Trophoblast cell (in vitro differentiated cells and primary cell): ENCODE results near the gene GLIPR2.
A peak's percentile ranks its signal among the peaks of the same experiment; 100 is the strongest.

Experiments used
- DNase-seq, 2 donors: peaks; one replicate each; pipeline ENCODE4 v3.0.0-alpha.2; 2016
- H2AFZ ChIP-seq: 2 replicates; pipeline ENCODE4 v1.6.1; 2013; ENCODE audit warnings: low read length, moderate library complexity, mild to moderate bottlenecking; ENCODE audit not compliant: insufficient read depth, poor library complexity
- H2AK5ac ChIP-seq: 2 replicates; pipeline ENCODE4 v1.6.1; 2013; ENCODE audit warnings: mild to moderate bottlenecking, low read length
- H2BK120ac ChIP-seq: 2 replicates; pipeline ENCODE4 v1.6.1; 2013; ENCODE audit warnings: low read length, mild to moderate bottlenecking, moderate library complexity; ENCODE audit not compliant: insufficient read depth, poor library complexity
- H2BK12ac ChIP-seq: 2 replicates; pipeline ENCODE4 v1.6.1; 2013; ENCODE audit warnings: mild to moderate bottlenecking, low read length, moderate library complexity
- H2BK5ac ChIP-seq: 2 replicates; pipeline ENCODE4 v1.6.1; 2013; ENCODE audit warnings: low read length, low read depth, moderate library complexity, mild to moderate bottlenecking; ENCODE audit not compliant: poor library complexity
- H3K14ac ChIP-seq: 2 replicates; pipeline ENCODE4 v1.6.1; 2013; ENCODE audit warnings: mild to moderate bottlenecking, low read length
- H3K18ac ChIP-seq: 2 replicates; pipeline ENCODE4 v1.6.1; 2013; ENCODE audit warnings: mild to moderate bottlenecking, low read length
- H3K23ac ChIP-seq: 2 replicates; pipeline ENCODE4 v1.6.1; 2013; ENCODE audit warnings: low read length
- H3K27ac ChIP-seq: 2 replicates; pipeline ENCODE4 v1.5.1; 2013; ENCODE audit warnings: low read depth, mild to moderate bottlenecking, inconsistent platforms, low read length, moderate library complexity
- H3K27me3 ChIP-seq: 2 replicates; pipeline ENCODE4 v1.6.1; 2013; ENCODE audit warnings: inconsistent platforms, mild to moderate bottlenecking, low read length, moderate library complexity; ENCODE audit not compliant: insufficient read depth
- H3K36me3 ChIP-seq, 2 experiments: 1 replicate in 1 of 2; 2 replicates in 1 of 2; pipeline ENCODE4 v1.6.1; 2013; ENCODE audit warnings: low read length in 2 of 2, mild to moderate bottlenecking in 2 of 2, moderate library complexity in 1 of 2; ENCODE audit not compliant: insufficient read depth in 2 of 2, control insufficient read depth in 1 of 2
- H3K4ac ChIP-seq: 2 replicates; pipeline ENCODE4 v1.6.1; 2013; ENCODE audit warnings: low read depth, mild to moderate bottlenecking, low read length, moderate library complexity
- H3K4me1 ChIP-seq, 2 experiments: 1 replicate in 1 of 2; 2 replicates in 1 of 2; pipeline ENCODE4 v1.6.1; 2013; ENCODE audit warnings: low read length in 2 of 2, mild to moderate bottlenecking in 2 of 2, moderate library complexity in 1 of 2; ENCODE audit not compliant: insufficient read depth in 2 of 2, control insufficient read depth in 1 of 2
- H3K4me2 ChIP-seq: 2 replicates; pipeline ENCODE4 v1.6.1; 2013; ENCODE audit warnings: inconsistent platforms, mild to moderate bottlenecking, low read length, moderate library complexity
- H3K4me3 ChIP-seq: 2 replicates; pipeline ENCODE4 v1.5.1; 2013; ENCODE audit warnings: mild to moderate bottlenecking, low read depth, low read length, inconsistent platforms
- H3K79me1 ChIP-seq: one replicate; pipeline ENCODE4 v1.6.1; 2013; ENCODE audit warnings: low read length
- H3K79me2 ChIP-seq: 2 replicates; pipeline ENCODE4 v1.6.1; 2013; ENCODE audit warnings: low read length, mild to moderate bottlenecking; ENCODE audit not compliant: control insufficient read depth, insufficient read depth, poor library complexity
- H3K9ac ChIP-seq: 2 replicates; pipeline ENCODE4 v1.6.1; 2013; ENCODE audit warnings: mild to moderate bottlenecking, low read length
- H3K9me3 ChIP-seq: 2 replicates; pipeline ENCODE4 v1.6.1; 2013; ENCODE audit warnings: low read depth, mild to moderate bottlenecking, control low read depth, inconsistent platforms, low read length; ENCODE audit not compliant: insufficient read depth
- H4K12ac ChIP-seq: 2 replicates; pipeline ENCODE4 v1.6.1; 2013; ENCODE audit warnings: low read depth, mild to moderate bottlenecking, low read length, moderate library complexity
- H4K8ac ChIP-seq: 2 replicates; pipeline ENCODE4 v1.6.1; 2013; ENCODE audit warnings: low read depth, mild to moderate bottlenecking, low read length, moderate library complexity
- H4K91ac ChIP-seq: one replicate; pipeline ENCODE4 v1.6.1; 2013; ENCODE audit warnings: low read depth, mild to moderate bottlenecking, low read length, moderate library complexity
- WGBS: extraction: QIAGEN DNeasy Blood & Tissue Kit; methylation state at CpG from one replicate; pipeline ENCODE4 v1.1.7; 2013; ENCODE audit warnings: missing lambda C conversion rate; ENCODE audit not compliant: insufficient read length, insufficient coverage; ENCODE audit errors: extremely low coverage; 5-methylcytosine and 5-hydroxymethylcytosine counted together

The GLIPR2 gene

DNA sequence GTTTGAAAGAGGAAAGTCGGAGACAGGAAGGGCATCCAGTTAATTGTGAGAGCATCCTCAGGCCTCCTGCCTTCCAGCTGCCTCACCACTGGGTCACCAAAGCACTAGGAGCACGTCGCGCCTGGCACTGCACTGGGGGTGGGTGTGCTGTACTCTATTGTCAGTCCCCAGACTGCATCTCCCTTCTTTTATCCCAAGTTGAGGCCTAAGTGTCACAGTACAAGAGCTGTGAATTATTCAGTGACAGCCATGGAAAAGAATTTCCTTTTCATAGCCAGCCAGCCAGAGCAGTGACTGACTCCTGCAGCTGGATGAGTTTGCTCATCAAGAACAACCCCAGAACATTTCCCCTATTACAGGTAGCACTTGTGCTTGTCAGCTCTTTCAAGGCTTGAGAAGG lies 70.5 kb downstream of the GLIPR2 start:
- Histone ChIP-seq H3K27ac (no peak overlapping the region), H4K8ac (no peak overlapping the region), H4K91ac (no peak overlapping the region), H3K23ac (no peak overlapping the region), H3K27me3 (no peaks in the 10 kb centered on the region), H3K79me2 (peaks cover 3% of the 10 kb centered on the region), H4K12ac (no peak overlapping the region), H3K18ac (no peak overlapping the region), H3K4me1 (no peaks in the 10 kb centered on the region), H2BK12ac (no peak overlapping the region), H3K4ac (no peak overlapping the region), H2BK5ac (no peak overlapping the region), H3K9ac (no peak overlapping the region), H3K4me3 (no peak overlapping the region), H3K36me3 (peaks cover 54 to 83% of the 10 kb centered on the region in 2 experiments), H3K79me1 (no peaks in the 10 kb centered on the region), H3K14ac (no peak overlapping the region), H3K9me3 (no peaks in the 10 kb centered on the region), H3K4me2 (no peak overlapping the region), H2BK120ac (no peak overlapping the region), H2AFZ (no peak overlapping the region), H2AK5ac (no peak overlapping the region)
- WGBS: no CpG with 5 or more reads among the region's 4 CpGs
- DNase-seq: no peak

- no CpG with 5 or more reads among the region's 1 CpG for WGBS
- H2BK12ac ChIP-seq: no peak overlapping the region
- no peaks in the 10 kb centered on the region for H3K79me1 ChIP-seq
- no peak overlapping the region for H2BK5ac ChIP-seq
- peaks cover 59 to 85% of the 10 kb centered on the region in 2 experiments for H3K36me3 ChIP-seq
- no peak overlapping the region for H3K14ac ChIP-seq
- H3K4me3 ChIP-seq: no peak overlapping the region
- peak overlapping the region; percentile 40 for H3K23ac ChIP-seq
- H4K12ac ChIP-seq: no peak overlapping the region
- no peak overlapping the region for H3K9ac ChIP-seq
- peak overlapping the region; percentile 12 for H3K4ac ChIP-seq
- no peak for DNase-seq
- H3K27me3 ChIP-seq: no peaks in the 10 kb centered on the region
- H3K18ac ChIP-seq: no peak overlapping the region
- H2BK120ac ChIP-seq: no peak overlapping the region
- no peak overlapping the region for H3K27ac ChIP-seq
- no peak overlapping the region for H4K8ac ChIP-seq
- no peak overlapping the region for H4K91ac ChIP-seq
- no peak overlapping the region for H2AFZ ChIP-seq
- no peak overlapping the region for H2AK5ac ChIP-seq
- H3K4me1 ChIP-seq: no peaks in the 10 kb centered on the region
- no peaks in the 10 kb centered on the region for H3K9me3 ChIP-seq
- H3K79me2 ChIP-seq: peaks cover 3% of the 10 kb centered on the region
- no peak overlapping the region for H3K4me2 ChIP-seq
Measured at GRCh38 chr9:36207546-36208012, 71.0 kb downstream of the GLIPR2 start.

GRCh38 chr9:36208521-36209253 lies 72.2 kb downstream of the GLIPR2 start:
- H3K79me2 ChIP-seq: peaks cover 3% of the 10 kb centered on the region
- no peaks in the 10 kb centered on the region for H3K9me3 ChIP-seq
- no peak overlapping the region for H3K27ac ChIP-seq
- peak overlapping the region; percentile 22 for H3K4ac ChIP-seq
- H2BK5ac ChIP-seq: no peak overlapping the region
- H3K27me3 ChIP-seq: no peaks in the 10 kb centered on the region
- no peak overlapping the region for H2AK5ac ChIP-seq
- peaks cover 62 to 85% of the 10 kb centered on the region in 2 experiments for H3K36me3 ChIP-seq
- no peak overlapping the region for H3K14ac ChIP-seq
- no peak overlapping the region for H4K12ac ChIP-seq
- no peak overlapping the region for H2BK12ac ChIP-seq
- no peak overlapping the region for H3K23ac ChIP-seq
- no peak overlapping the region for H4K8ac ChIP-seq
- no peak for DNase-seq
- no peak overlapping the region for H3K4me3 ChIP-seq
- no peak overlapping the region for H2BK120ac ChIP-seq
- no peak overlapping the region for H4K91ac ChIP-seq
- no peaks in the 10 kb centered on the region for H3K4me1 ChIP-seq
- no peaks in the 10 kb centered on the region for H3K79me1 ChIP-seq
- no peak overlapping the region for H2AFZ ChIP-seq
- no peak overlapping the region for H3K9ac ChIP-seq
- WGBS: no CpG with 5 or more reads among the region's 10 CpGs
- H3K4me2 ChIP-seq: no peak overlapping the region
- H3K18ac ChIP-seq: no peak overlapping the region

- Histone ChIP-seq H3K9ac (no peak overlapping the region), H4K91ac (no peak overlapping the region), H3K4me3 (no peak overlapping the region), H3K79me2 (peaks cover 3% of the 10 kb centered on the region), H3K4me1 (no peaks in the 10 kb centered on the region), H3K23ac (no peak overlapping the region), H3K27ac (no peak overlapping the region), H2BK120ac (no peak overlapping the region), H2AK5ac (no peak overlapping the region), H2BK5ac (no peak overlapping the region), H3K79me1 (no peaks in the 10 kb centered on the region), H3K9me3 (no peaks in the 10 kb centered on the region), H4K12ac (no peak overlapping the region), H2AFZ (no peak overlapping the region), H4K8ac (no peak overlapping the region), H2BK12ac (no peak overlapping the region), H3K4me2 (no peak overlapping the region), H3K4ac (peak overlapping the region; percentile 69), H3K14ac (no peak overlapping the region), H3K27me3 (no peaks in the 10 kb centered on the region), H3K36me3 (peaks cover 58 to 72% of the 10 kb centered on the region in 2 experiments), H3K18ac (peak overlapping the region; percentile 54)
- WGBS: no CpG with 5 or more reads among the region's 8 CpGs
- DNase-seq: no peak
Measured at GRCh38 chr9:36210722-36211121, 74.2 kb downstream of the GLIPR2 start.
